SK-N-MC (cell line): Measurements from ENCODE around the gene TRAF7.

Experiments
- EZH2 ChIP-seq: fragments of 200-600 bp; sonication (generic); IDR thresholded peaks from one replicate; pipeline ENCODE4 v1.6.1; 2017; ENCODE audit warnings: antibody characterized with exemption
- FOXP2 ChIP-seq: optimal IDR thresholded peaks from 2 replicates; pipeline ENCODE3; 2011; ENCODE audit warnings: mild to moderate bottlenecking, moderate library complexity; ENCODE audit not compliant: insufficient read depth; ENCODE audit errors: extremely low read length, control extremely low read depth
- POLR2AphosphoS5 ChIP-seq: IDR thresholded peaks from 2 replicates; pipeline ENCODE4 v1.6.1; 2012; ENCODE audit warnings: mild to moderate bottlenecking, low read depth, low read length, borderline replicate concordance

DNA sequence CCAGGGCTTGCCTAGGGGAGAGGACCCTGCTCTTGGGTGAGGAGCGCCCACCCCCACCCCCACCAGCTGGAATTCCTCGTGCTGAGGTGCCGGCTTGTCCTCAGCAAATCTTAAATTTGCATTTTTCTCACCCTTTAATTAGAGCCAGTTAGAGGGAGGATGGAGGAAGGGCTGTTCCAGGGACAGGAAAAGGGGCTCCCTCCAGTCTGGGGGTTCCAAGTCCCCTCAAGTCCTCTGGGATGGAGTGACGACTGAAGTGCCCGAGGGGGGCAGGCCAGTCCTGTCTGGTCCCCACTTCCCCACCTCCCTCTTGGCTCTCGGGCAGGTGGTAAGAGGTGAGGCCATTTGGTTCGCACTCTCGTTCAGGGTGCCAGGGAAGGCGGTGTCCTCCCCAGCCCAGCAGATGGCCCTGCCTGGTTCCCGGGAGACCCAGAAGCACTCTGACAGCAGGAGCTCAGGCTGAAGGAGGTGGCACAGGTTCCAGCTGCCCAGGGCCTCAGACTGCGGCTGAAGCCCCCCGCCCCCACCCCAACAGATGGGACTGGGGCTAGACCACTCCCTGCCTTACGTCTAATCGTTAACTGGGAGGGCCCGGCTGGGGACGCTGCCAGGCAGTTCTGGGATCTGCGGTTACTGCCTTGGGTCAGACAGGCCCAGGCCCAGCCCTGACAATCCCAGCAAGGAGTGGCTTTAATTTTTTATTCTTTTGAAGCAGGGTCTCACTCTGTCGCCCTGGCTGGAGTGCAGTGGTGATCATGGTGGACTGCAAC is 5.0 kb upstream of the TRAF7 start:
- TF ChIP-seq POLR2AphosphoS5 (peak; percentile 54), EZH2 (no peak), FOXP2 (no peak)
